DMS153 treated with DMSO at 0.1 percent for 48 hours (cell line): Measurements from ENCODE around the gene PRPF19.
A peak's percentile ranks its signal among the peaks of the same experiment; 100 is the strongest.

Source experiments
- DNase-seq: peaks from one replicate; lab custom pipeline; 2025; ENCODE audit not compliant: unreplicated experiment; lab: John Stamatoyannopoulos, UW

PRPF19 gene

GRCh38 chr11:60924110-60924905 is 17.9 kb upstream of the PRPF19 start, which contains the start of gene TMEM132A:
Gene TMEM132A, plus strand, starts transcription at chr11:60924460. Its CDS starts 174 bp downstream, at chr11:60924634.
- DNase-seq = peak; percentile 56

DNA sequence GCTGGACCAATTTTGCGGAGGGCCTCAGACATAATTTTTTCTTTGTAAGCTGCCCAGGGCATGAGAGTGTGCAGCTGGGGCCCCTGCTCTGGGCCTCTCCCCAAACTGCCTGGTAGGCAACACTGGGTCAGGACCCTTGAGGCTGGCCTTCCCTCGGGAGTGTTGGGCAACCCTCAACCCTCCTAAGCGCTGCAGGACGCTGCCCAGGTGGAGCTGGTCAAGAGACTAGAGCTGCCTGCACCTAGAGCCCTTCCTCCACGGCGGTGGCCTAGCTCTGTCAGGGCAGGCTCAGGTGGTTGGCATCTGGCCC is 17.4 kb upstream of the PRPF19 start:
- DNase-seq = no peak

DNA sequence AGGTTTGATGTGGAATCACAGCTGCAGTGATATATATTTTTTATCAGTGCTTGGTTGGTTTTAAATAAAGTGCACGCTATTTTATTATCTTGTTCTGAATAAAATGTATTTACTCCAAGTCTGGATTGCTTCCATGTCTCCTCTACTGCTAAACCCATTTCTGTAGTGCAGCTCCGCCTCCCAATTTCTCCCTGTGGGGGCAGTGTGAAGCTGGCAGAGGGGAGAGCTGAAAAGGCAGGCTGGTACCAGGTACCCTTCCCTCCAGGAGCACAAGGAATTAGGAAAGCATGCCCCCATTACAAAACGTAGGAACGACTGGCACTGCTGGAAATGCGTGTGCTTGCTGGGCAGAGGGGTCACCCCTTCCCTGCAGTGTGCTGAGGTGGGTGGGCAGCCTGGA is 16.9 kb upstream of the PRPF19 start:
- no peak for DNase-seq

GRCh38 chr11:60922906-60923305 is 16.5 kb upstream of the PRPF19 start:
- DNase-seq = no peak

- no peak for DNase-seq
Measured at GRCh38 chr11:60921777-60922335, 15.5 kb upstream of the PRPF19 start.

- DNase-seq = no peak
Measured at GRCh38 chr11:60921259-60921658, 14.9 kb upstream of the PRPF19 start.

DNA sequence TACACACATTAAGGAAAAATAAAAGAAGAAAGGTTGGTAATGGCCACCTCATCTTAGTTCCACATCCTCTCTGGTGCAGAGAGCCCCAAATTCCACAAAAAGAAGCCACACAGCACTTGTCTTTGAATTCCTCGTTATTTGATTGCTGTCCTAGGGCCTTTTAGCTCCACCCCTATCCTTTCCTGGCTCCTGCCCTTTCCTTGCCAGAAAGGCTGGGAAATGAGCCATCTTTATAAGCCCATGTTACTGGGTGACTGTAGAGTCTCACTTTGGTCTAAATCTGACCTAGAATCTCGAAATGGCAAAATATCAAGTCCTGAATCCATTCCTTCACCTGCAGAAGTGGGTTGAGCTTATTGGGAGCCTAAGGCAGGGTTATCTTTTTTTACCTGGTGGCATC is 13.6 kb upstream of the PRPF19 start:
- DNase-seq = no peak

GRCh38 chr11:60919320-60919719 is 12.9 kb upstream of the PRPF19 start:
- no peak for DNase-seq

GRCh38 chr11:60918939-60919265 is 12.5 kb upstream of the PRPF19 start:
- DNase-seq = no peak

- DNase-seq = no peak
Measured at GRCh38 chr11:60918251-60918938, 12.0 kb upstream of the PRPF19 start.

- no peak for DNase-seq
Measured at GRCh38 chr11:60917267-60917666, 10.9 kb upstream of the PRPF19 start.

- no peak for DNase-seq
Measured at GRCh38 chr11:60916669-60917206, 10.4 kb upstream of the PRPF19 start.

DNA sequence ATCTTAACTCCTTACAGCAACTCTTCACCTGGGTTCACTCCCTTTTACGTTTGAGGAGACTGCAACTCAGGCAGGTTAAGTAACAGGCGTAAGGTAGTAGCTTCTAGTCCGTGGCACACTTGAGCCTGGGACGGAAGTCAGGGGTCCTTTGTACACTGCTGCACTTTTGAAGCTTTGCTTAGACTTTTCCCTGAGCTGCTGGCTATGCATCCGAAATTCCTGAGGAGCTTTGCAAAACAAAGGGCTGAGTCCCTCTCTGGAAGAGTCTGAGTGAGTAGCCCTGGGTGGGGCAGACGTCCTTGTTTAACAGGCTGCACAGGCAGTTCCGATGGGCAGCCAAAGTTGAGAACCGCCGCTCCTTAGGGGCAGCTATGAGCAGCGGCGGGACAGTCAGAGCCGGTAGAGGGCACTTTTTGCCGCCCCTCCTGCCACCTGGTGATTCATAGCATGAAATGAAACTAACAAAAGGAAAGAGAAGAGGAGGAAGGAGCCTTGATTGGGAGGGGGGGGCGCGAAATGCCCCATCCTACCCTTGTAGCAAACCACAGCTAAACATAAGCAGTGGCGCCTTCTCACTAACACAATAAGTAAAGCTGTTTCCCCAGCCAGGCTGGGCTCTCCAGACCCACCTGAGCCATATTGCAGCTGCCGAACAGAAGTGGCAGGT is 9.0 kb upstream of the PRPF19 start:
- DNase-seq = no peak

DNA sequence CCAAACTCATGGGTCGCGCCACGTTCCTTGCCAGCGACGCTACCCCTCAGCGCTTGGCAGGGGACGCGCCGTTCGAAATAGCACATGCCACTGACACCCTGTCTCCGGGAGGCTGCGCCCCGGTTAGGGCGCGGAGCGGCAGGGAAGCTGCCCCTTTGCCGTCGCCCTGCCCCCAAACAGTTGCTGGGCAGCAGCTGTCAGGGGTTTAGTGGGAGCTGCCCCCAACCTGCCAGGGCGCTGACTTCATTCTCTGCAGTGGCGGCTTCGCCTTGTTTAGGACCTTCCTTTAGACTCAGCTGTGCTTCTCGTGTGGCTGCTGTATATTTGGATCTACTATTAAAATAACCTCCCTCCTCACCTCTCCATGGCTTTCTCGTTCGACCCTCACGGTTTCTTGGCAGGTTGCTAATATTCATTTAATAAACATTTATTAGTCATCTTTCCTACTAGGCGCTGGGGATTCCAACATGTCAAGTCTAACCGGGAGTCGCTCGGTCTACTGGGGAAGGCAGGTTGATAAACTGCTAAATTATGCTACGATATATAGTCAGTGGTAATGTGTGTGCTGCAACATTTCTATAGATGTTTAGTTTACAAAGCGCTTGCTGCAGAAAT is 8.4 kb upstream of the PRPF19 start:
- DNase-seq = no peak

- peak; percentile 97 for DNase-seq
Measured at GRCh38 chr11:60913793-60914632, 7.6 kb upstream of the PRPF19 start, which contains the start of gene TMEM109. Gene TMEM109, plus strand, starts transcription at chr11:60914158. Its CDS starts 5,536 bp downstream, at chr11:60919694.

DNA sequence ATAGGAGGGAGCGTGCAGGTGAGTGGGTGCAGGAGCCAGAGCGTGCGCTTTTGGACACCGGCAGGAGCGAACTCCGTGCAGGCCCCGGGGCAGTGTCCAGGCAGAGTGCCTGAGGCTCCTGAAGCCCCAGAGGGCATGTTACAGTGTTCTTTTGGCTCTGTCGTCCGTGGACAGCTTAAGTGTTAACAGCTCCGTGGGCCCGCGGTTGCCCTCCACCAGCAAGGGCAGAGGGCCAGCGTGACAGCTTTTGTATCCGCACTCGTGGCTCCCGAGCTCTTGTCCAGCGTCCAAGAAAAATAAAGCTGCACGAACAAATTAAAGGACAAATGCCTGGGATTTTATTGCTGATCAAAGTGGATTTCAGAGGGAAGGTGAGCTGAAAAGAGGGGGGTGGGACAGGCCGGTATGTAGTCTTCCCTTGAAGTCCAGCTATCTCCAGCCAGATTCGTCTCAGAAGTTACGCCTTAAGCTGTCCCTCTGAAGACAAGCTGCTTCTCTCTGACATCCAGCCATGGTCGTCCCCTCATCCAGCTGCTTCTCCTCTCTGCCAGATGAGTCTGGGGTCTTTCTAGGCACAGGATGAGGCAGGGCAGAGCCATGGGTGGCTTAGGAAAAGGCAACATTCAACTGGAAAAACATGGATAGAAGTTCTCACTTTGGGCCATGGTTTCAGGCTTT is 6.6 kb upstream of the PRPF19 start:
- no peak for DNase-seq

GRCh38 chr11:60912223-60912850 is 6.0 kb upstream of the PRPF19 start:
- DNase-seq = peak; percentile 34

DNA sequence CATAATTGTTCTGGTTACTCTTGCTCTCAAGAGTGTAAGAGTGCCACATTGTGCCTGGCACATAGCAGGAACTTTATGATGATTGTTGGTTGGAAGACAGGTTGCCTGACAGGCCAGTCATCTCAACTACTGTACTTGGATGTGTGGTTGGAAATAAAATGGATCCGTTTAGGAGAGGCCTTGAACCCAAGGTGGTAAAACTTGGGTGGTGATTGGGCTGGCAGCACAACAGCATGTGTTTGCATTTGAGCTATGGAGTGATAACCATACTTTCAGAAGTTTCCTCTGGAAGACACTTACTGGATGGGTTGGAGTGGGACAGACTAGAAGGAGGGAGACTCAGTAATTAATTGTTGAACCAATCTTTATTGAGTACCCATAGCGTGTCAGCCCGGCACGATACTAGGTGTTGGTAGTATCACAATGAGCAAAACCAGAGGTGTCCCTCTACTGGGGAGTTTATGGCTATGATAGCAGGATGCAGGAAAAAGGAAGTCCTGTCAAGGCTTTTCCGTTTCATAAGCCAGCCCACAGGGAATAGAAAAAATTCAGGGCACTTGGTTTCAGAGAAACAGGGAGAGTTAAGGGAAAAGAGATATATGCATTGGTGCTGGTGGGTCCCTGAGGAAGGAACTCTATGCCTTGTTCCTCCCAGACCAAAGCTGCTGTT is 4.5 kb upstream of the PRPF19 start:
- DNase-seq = no peak

DNA sequence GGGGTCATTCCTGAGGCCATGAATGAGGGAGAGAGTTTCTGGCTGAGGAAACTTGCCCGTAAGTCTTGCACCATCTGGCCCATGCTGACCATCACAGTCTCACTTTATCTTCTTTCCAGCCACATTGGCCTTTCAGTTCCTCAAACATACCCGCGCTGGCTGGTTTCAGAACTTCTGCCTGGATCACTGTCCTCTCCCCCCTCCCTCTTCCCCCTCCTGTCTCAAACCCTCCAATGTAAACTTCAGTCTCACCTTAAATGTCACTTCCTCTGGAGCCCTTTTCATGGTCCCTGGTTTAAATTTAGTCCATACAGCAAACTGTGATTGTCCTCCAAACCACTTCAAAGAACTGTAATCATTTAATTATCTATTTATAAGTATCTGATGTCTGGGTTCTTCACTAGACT is 3.9 kb upstream of the PRPF19 start:
- DNase-seq = no peak
